Lung (tissue), 12 donors: ENCODE results near the gene MACIR. TPM values are rescaled to one million over a fixed set of nuclear protein-coding genes. Genes with fewer than 3 reads are reported as not detected.

ENCODE experiments used
- ATAC-seq: fragments of 200-7000 bp; cut with Tn5 transposase; one replicate; pipeline ENCODE4 v1.9.1; 2020; ENCODE audit warnings: moderate number of reproducible peaks; ENCODE audit not compliant: insufficient read depth, low FRiP score
- DNase-seq, 3 donors: peaks; one replicate each; pipeline ENCODE4 v3.0.0-alpha.2; 2013 to 2017
- H3K27ac ChIP-seq, 2 donors: one replicate each; pipeline ENCODE4 v1.5.1; 2013; ENCODE audit warnings: mild to moderate bottlenecking in 2 of 2, moderate library complexity in 2 of 2, control low read depth in 1 of 2, inconsistent platforms in 1 of 2, low read depth in 1 of 2, low read length in 1 of 2
- H3K27me3 ChIP-seq, 3 donors: one replicate each; pipeline ENCODE4 v1.5.1; 2013; ENCODE audit warnings: low read length in 2 of 3; ENCODE audit not compliant: control insufficient read depth in 3 of 3, insufficient read depth in 3 of 3
- H3K36me3 ChIP-seq, 4 donors: one replicate each; pipeline ENCODE4 v1.5.1; 2013; ENCODE audit warnings: low read length in 4 of 4, mild to moderate bottlenecking in 1 of 4, moderate library complexity in 1 of 4; ENCODE audit not compliant: control insufficient read depth in 4 of 4, insufficient read depth in 4 of 4
- H3K4me1 ChIP-seq, 5 donors: one replicate each; pipeline ENCODE4 v1.5.1; 2013; ENCODE audit warnings: low read length in 5 of 5, mild to moderate bottlenecking in 2 of 5, moderate library complexity in 1 of 5; ENCODE audit not compliant: control insufficient read depth in 5 of 5, insufficient read depth in 5 of 5
- H3K4me3 ChIP-seq: one replicate; pipeline ENCODE4 v1.5.1; 2013; ENCODE audit warnings: mild to moderate bottlenecking, control low read depth, moderate library complexity
- H3K9ac ChIP-seq, 2 donors: one replicate each; pipeline ENCODE4 v1.5.1; 2013; ENCODE audit warnings: low read length in 2 of 2, control low read depth in 1 of 2; ENCODE audit not compliant: insufficient read depth in 1 of 2
- H3K9me3 ChIP-seq, 4 donors: one replicate each; pipeline ENCODE4 v1.5.1; 2013; ENCODE audit warnings: low read length in 3 of 4, mild to moderate bottlenecking in 1 of 4, moderate library complexity in 1 of 4; ENCODE audit not compliant: control insufficient read depth in 4 of 4, insufficient read depth in 3 of 4
- WGBS, 2 donors: extraction: QIAGEN DNeasy Blood & Tissue Kit; methylation state at CpG; one replicate each; pipeline ENCODE4 v1.1.7; 2013; 5-methylcytosine and 5-hydroxymethylcytosine counted together
- polyA plus RNA-seq, 2 donors: library from polyadenylated mRNA; stranded (reverse); fragments of 200-250 nt; gene quantifications; one replicate each; pipeline ENCODE4 v1.2.1, GENCODE V29; 2013
- total RNA-seq, 2 donors: library from RNA; depleted of rRNA in 1 of 2; stranded (reverse); fragments of >200 nt in 1 of 2; gene quantifications; one replicate each; pipeline ENCODE4 v1.2.1, GENCODE V29; 2014 to 2021
- TF ChIP-seq, protein P1 (sequence below): IDR thresholded peaks from 2 replicates; pipeline ENCODE4 v1.5.1; 2012; ENCODE audit warnings: mild to moderate bottlenecking; ENCODE audit errors: control extremely low read depth, extremely low read depth
- donor health status: control.
- donor health status: control.
- donor health status: Bipolar disorder and iron deficiency.
- donor health status: healthy.
- donor health status: DM: yes; HTN: yes; CAD: no.

MACIR gene
- total and polyA plus RNA-seq, 4 donors: 3.9 to 9.9 (median 5.0) TPM

- WGBS, 2 donors: 74 to 89% methylated on average over 3 of the region's 3 CpGs
- Histone ChIP-seq H3K9ac (no peak overlapping the region), H3K9me3 (no peaks in the 10 kb centered on the region), H3K36me3 (peaks cover 0 to 2% (median 0%) of the 10 kb centered on the region in 4 donors), H3K27me3 (no peaks in the 10 kb centered on the region), H3K4me3 (no peak overlapping the region), H3K27ac (no peak overlapping the region), H3K4me1 (no peaks in the 10 kb centered on the region)
- TF ChIP-seq, protein P1, sequence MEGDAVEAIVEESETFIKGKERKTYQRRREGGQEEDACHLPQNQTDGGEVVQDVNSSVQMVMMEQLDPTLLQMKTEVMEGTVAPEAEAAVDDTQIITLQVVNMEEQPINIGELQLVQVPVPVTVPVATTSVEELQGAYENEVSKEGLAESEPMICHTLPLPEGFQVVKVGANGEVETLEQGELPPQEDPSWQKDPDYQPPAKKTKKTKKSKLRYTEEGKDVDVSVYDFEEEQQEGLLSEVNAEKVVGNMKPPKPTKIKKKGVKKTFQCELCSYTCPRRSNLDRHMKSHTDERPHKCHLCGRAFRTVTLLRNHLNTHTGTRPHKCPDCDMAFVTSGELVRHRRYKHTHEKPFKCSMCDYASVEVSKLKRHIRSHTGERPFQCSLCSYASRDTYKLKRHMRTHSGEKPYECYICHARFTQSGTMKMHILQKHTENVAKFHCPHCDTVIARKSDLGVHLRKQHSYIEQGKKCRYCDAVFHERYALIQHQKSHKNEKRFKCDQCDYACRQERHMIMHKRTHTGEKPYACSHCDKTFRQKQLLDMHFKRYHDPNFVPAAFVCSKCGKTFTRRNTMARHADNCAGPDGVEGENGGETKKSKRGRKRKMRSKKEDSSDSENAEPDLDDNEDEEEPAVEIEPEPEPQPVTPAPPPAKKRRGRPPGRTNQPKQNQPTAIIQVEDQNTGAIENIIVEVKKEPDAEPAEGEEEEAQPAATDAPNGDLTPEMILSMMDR: no peak
- no peak for DNase-seq
- ATAC-seq: no peak
These were observed 25.3 kb downstream of the MACIR start for GRCh38 chr5:103283869-103284268.

DNA sequence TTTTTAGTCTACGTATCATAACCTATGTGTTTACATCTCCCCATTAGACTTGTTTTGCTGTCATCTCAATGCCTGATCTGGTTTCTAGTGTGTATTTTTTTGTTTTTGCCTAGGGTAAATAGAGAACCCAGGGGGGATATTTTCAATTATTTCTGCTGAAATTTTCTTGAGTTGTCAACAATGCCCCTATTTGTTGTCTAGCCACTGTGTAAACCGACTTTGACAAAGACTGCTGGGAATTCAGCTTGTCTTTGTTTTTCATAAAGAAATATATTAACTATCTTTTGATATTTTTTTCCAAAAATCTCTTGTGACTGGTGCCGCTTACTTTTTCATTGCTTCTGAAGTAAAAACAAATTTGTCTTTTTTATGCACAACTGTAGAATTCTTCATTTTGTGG lies 28.1 kb downstream of the MACIR start:
- DNase-seq: no peak
- Histone ChIP-seq H3K27me3 (no peaks in the 10 kb centered on the region), H3K36me3 (peaks cover 0 to 2% (median 0%) of the 10 kb centered on the region in 4 donors), H3K4me1 (peaks cover 0 to 3% (median 0%) of the 10 kb centered on the region in 5 donors), H3K4me3 (no peak overlapping the region), H3K9ac (no peak overlapping the region), H3K9me3 (no peaks in the 10 kb centered on the region), H3K27ac (no peak overlapping the region)
- WGBS, 2 donors: 94 to 95% methylated on average over 3 of the region's 3 CpGs
- no peak for ATAC-seq
- TF ChIP-seq, protein P1: no peak

DNA sequence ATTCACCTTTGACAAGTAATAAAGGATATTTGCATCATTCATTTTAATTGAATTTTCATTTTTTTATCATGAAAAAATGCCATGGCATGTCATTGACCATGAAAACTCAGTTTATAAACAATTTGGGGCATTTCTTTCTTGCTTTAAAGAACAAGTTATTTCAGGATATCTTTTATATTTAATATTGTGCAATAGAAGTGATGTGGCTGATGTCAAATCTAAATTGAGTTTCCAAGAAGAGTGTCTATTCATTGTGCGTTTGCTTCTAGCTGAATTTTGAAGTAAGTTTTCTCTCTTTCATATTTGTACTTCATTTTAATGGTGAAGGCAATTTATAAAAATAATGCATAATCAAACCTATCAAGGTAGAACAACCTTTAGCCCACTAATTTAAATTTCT lies 30.5 kb downstream of the MACIR start:
- Histone ChIP-seq H3K4me3 (no peak overlapping the region), H3K9me3 (no peaks in the 10 kb centered on the region), H3K27ac (no peak overlapping the region), H3K9ac (no peak overlapping the region), H3K4me1 (peaks cover 0 to 3% (median 0%) of the 10 kb centered on the region in 5 donors), H3K36me3 (no peaks in the 10 kb centered on the region), H3K27me3 (no peaks in the 10 kb centered on the region)
- TF ChIP-seq, protein P1: no peak
- DNase-seq (no peak), ATAC-seq (no peak)
- WGBS, 2 donors: 94 to 98% methylated on average over 1 of the region's 1 CpG

DNA sequence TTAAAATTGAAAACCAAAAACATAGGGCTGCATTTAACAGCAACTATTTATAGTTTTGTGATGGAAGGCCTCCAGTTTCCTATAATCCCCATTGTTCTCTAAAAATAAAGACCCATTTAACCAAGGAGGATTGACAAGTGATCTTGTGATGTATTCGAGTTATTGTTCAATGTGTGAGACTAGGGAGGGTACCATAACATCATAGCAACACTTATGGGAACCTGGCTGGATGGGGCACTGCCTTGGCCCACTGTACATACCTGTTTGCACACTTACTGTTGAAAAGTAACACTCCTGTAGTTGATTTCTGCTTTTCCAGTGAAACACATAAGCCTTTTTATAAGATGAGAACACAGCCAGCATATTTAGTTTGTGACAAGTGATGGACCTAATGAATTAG lies 32.3 kb downstream of the MACIR start:
- Histone ChIP-seq H3K4me1 (peaks cover 0 to 3% (median 0%) of the 10 kb centered on the region in 5 donors), H3K9ac (no peak overlapping the region), H3K36me3 (no peaks in the 10 kb centered on the region), H3K27me3 (no peaks in the 10 kb centered on the region), H3K9me3 (no peaks in the 10 kb centered on the region), H3K4me3 (no peak overlapping the region), H3K27ac (no peak overlapping the region)
- DNase-seq: no peak
- 69 to 77% methylated on average over 1 of the region's 1 CpG for WGBS, 2 donors
- no peak for ATAC-seq
- TF ChIP-seq, protein P1: no peak
